ENCODE results near the gene NAP1L4. TPM values are rescaled to one million over a fixed set of nuclear protein-coding genes. Genes with fewer than 3 reads are reported as not detected.
A peak's percentile ranks its signal among the peaks of the same experiment; 100 is the strongest.

NAP1L4 gene
- polyA plus RNA-seq, result 10 to 100 TPM; 33.1 to 59.3 (median 55.6) TPM

- WGBS, 3 donors, result 0 to 1% (median 0%) methylated on average over 74 to 77 of the region's 77 CpGs
- H3K27ac ChIP-seq (ENCODE audit: low read depth, low read length), result peak within 1 kb of the TSS; percentile 62
Observed at GRCh38 chr11:2992234-2992996, at the start of gene NAP1L4. Gene NAP1L4, minus strand, starts transcription at chr11:2992329. Its CDS starts 13,109 bp downstream, at chr11:2979220.

GRCh38 chr11:3040881-3041280 is 48.8 kb upstream of the NAP1L4 start:
- H3K27ac ChIP-seq (ENCODE audit: low read depth, low read length), result no peak overlapping the region
- 89 to 93% (median 90%) methylated on average over 9 of the region's 9 CpGs for WGBS, 3 donors

- no peak overlapping the region for H3K27ac ChIP-seq (ENCODE audit: low read depth, low read length)
- 86 to 91% (median 87%) methylated on average over 12 of the region's 12 CpGs for WGBS, 3 donors
Observed at GRCh38 chr11:3037945-3038271, 45.8 kb upstream of the NAP1L4 start.

DNA sequence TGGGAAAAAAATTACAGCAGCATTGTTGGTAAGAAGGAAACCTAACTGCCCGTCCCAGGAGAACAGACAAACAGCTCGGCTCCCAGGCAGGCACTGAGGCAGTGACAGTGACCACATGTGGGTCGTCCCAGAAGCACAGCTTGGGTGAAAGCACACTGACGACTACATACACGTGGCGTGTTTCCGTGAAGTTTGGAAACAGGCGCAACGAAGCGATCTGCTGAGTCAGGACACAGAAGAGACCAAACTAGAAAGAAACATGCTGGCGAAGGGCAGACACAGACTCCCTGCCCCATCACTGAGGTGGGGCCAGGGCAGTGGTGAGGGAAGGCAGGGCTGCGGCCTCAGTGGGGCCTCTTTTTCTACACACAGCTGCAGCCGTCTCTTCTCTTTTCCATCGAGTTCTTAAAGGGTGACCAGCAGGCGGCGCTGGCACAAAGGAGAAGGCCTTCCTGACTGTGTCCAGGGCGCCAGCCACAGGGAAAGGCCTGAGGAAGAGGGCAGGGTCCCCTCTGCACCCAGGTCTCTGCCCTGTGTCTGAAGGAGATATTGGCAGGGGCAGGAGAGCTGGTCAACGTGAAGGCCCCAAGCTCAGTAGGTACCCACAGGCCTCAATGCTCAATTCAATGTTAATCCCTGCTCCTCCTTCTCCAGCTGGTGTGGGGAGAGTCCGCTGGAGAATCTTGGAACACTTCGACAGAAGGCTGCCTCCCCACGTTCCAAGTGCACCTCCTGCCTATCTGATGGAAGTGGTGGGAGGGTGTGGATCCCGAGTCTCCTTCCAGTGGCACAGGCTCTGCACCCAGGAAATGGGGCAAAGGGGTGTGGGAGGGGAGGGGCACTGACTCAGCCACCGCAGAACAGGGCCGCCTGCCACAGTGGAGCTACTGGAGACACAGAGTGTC is 45.2 kb upstream of the NAP1L4 start:
- no peak overlapping the region for H3K27ac ChIP-seq (ENCODE audit: low read depth, low read length)

GRCh38 chr11:3036419-3036818 is 44.3 kb upstream of the NAP1L4 start:
- H3K27ac ChIP-seq (ENCODE audit: low read depth, low read length), result no peak overlapping the region
- 61 to 86% (median 76%) methylated on average over 5 of the region's 5 CpGs for WGBS, 3 donors

More for the DNA sequence above, 45.2 kb upstream of the NAP1L4 start:
- WGBS, 3 donors, result 52 to 57% (median 54%) methylated on average over 23 to 24 of the region's 24 CpGs

GRCh38 chr11:3035333-3035732 is 43.2 kb upstream of the NAP1L4 start:
- H3K27ac ChIP-seq (ENCODE audit: low read depth, low read length), result no peak overlapping the region

- WGBS, 3 donors, result 70 to 75% (median 75%) methylated on average over 18 of the region's 18 CpGs
- H3K27ac ChIP-seq (ENCODE audit: low read depth, low read length), result no peak overlapping the region
Observed at GRCh38 chr11:3030289-3031070, 38.4 kb upstream of the NAP1L4 start.

DNA sequence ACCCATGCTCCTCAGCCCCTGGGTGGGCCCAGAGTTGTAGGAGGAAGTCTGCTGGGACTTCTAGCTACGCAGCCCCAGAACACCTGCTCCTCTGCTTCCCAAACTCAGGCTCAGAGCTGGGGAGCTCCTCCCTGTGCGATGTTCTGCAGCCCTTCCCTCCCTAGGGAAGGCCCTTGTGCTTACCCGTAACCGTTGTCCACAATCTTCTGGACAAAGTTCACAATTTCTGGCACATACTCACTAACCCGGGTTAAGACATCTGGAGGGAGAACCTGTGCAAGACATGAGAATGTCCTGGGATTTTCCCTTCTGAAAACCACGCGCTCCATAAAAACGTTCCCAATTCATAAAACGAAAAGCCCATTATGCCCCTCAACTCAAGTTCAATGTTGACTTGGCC is 36.7 kb upstream of the NAP1L4 start:
- no peak overlapping the region for H3K27ac ChIP-seq (ENCODE audit: low read depth, low read length)
- 71 to 83% (median 82%) methylated on average over 9 of the region's 9 CpGs for WGBS, 3 donors

DNA sequence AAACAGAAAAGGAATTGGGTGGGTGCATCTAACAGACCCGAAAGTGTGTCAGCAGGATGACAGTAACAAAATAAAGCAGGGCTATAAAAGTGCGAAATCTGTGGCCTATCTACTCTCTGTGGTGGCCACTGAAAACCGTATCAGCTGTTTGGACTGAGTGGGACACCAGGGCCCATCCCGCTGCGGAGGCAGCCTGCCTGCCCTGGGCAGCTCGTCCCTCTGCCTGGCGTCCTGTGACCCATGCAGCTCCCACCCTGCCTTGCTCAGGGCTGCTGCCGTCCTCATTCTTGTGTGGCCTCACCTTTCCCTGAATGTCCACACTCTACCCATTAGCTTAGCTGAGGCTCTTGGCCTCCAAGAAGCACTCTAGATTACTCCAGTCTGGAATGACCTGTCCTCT is 34.7 kb upstream of the NAP1L4 start:
- no peak overlapping the region for H3K27ac ChIP-seq (ENCODE audit: low read depth, low read length)
- WGBS, 3 donors, result 95 to 96% (median 95%) methylated on average over 8 of the region's 8 CpGs

DNA sequence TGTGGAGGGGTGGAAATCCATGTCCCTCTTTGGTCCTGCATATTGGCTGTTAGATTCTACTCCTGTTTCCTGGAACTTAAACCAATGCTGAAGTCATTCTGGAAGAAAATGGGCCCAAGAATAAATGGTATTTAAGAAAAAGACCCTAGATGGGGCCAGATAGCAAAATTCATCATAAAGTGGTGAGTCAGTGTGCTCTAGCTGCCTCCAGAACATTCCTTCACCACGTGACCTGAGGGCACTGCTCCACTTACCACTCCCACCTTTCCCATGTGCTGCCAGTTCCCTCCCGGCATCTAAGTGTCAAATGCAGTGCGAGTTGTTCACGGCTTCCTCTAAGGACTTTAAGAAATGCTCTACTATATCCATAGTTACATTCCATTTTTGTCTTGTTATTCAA is 30.9 kb upstream of the NAP1L4 start:
- no peak overlapping the region for H3K27ac ChIP-seq (ENCODE audit: low read depth, low read length)
- 72 to 81% (median 75%) methylated on average over 4 of the region's 4 CpGs for WGBS, 3 donors

GRCh38 chr11:3022300-3022967 is 30.3 kb upstream of the NAP1L4 start:
- WGBS, 3 donors, result 55 to 91% (median 59%) methylated on average over 14 of the region's 14 CpGs
- H3K27ac ChIP-seq (ENCODE audit: low read depth, low read length), result no peak overlapping the region

- no peak overlapping the region for H3K27ac ChIP-seq (ENCODE audit: low read depth, low read length)
- WGBS, 3 donors, result 36 to 60% (median 40%) methylated on average over 4 of the region's 4 CpGs
Observed at GRCh38 chr11:3021125-3021524, 29.0 kb upstream of the NAP1L4 start.

DNA sequence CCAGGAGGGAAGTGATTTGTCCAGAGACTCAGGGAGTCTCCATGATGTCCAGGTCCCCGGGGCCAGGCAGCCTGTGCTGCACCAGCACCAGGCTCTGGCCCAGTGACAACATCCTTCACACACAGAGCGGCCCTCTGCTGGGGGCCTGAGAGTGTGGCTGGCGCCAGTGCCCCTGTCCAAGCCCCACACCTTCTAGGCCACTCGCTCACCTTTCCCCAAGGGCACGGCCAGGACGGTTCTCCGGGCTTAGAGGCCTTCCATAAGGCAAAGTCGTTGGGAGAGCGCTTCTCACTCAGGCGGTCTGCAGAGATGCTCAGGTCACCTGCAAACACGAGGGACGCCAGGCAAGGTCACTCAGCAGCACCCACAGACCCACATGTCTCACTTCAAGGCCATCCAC is 27.9 kb upstream of the NAP1L4 start:
- no peak overlapping the region for H3K27ac ChIP-seq (ENCODE audit: low read depth, low read length)
- 82 to 97% (median 97%) methylated on average over 12 of the region's 12 CpGs for WGBS, 3 donors

GRCh38 chr11:3018596-3018995 is 26.5 kb upstream of the NAP1L4 start:
- no peak overlapping the region for H3K27ac ChIP-seq (ENCODE audit: low read depth, low read length)
- 77 to 85% (median 82%) methylated on average over 5 of the region's 5 CpGs for WGBS, 3 donors

DNA sequence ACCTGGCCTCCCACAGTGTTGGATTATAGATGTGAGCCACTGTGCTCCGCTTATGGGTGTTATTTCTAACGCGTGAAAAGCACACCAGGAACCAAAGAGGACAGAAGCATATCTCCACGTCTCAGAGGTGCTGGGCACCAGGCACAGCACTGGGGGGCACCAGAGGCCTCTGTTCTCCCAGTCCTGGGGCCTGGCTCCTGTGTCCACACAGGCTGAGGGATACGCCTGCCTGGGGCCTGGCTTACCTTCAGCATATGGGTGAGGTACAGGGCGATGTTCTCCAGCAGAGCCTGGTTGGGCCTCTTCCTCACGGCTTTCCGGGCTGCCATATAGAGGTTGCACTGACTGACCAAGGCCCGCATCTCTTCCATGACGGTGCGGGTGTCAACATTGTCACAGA is 24.7 kb upstream of the NAP1L4 start:
- WGBS, 3 donors, result 93 to 94% (median 94%) methylated on average over 11 of the region's 11 CpGs
- no peak overlapping the region for H3K27ac ChIP-seq (ENCODE audit: low read depth, low read length)

DNA sequence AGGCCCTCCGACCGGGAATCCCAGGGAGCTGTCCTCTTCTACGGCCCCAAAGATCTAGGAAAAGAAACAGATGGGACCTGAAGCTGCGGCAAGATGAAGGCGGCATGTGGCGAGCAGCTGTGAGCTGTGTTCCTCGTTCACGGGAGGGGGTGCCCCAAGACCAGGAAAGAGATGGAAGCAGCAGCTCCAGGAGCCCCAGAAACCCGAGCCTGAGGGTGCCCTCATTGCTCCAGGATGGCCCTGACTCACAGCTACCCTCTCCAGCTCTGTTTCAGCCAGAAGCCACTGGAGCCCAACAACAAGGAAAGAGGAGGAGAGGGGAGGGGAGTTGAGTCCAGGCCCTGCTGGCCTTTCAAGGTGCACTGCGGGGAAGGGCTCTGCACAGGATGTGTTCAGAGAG is 23.7 kb upstream of the NAP1L4 start:
- no peak overlapping the region for H3K27ac ChIP-seq (ENCODE audit: low read depth, low read length)
- 84 to 94% (median 88%) methylated on average over 10 of the region's 10 CpGs for WGBS, 3 donors

DNA sequence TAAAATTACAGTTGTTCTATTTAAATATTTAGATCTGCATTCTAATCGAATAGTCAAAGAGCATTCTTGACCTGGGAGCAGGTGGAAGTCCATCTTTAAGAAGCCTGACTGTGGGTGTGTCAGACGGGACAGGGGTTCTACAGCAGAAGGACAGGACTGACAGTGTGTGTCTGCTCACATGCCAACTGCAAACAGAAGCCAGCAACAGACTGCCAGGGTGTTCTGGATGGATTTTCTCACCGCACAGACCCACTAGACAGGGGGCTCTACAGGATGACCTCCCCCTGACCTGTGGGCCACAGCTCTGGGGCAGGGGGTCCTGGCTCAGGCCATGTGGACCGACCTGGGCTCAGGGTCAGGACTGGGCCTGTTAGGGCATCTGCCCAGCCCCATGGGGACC is 22.8 kb upstream of the NAP1L4 start:
- 72 to 88% (median 78%) methylated on average over 4 of the region's 4 CpGs for WGBS, 3 donors
- H3K27ac ChIP-seq (ENCODE audit: low read depth, low read length), result no peak overlapping the region
